Heart left ventricle (tissue), 13 donors: ENCODE data around the gene ODAD4.
"Not testable (repeated sequence)": the region's sequence is repeated elsewhere in the genome, so short reads cannot be mapped to it uniquely, and the experiment has no call there.

Experiments used
- CTCF ChIP-seq, 12 donors: fragments of 200-600 bp; sonication (generic) in 4 of 12; IDR thresholded peaks; one replicate each; pipeline versions ENCODE4 v1.5.0 to v1.8.0; 2018 to 2022; ENCODE audit warnings: antibody characterized with exemption in 12 of 12, mild to moderate bottlenecking in 5 of 12
- POLR2A ChIP-seq, 2 donors: fragments of 450-650 bp; IDR thresholded peaks; one replicate each; pipeline ENCODE4 v1.6.1; 2017; ENCODE audit warnings: antibody characterized with exemption in 2 of 2, mild to moderate bottlenecking in 2 of 2, moderate library complexity in 2 of 2
- donor health status: ischemic (EF 13 %, LVEDD 7.1; RV severe dilation, severe dysfunction).
- donor health status: DM: no; HTN: yes; CAD: no.
- donor health status: DM: no; HTN: no; CAD: no.
- donor health status: ischemic (EF 25% LVEDD 6.9; RV normal size, moderate dysfunction).
- donor health status: ischemic (EF 25% LVEDD 5.7; RV mildly dilated, moderate dysfunction).
- donor health status: ischemic (EF 35%, LVEDD 5.7; RV mildly dilated, moderate dysfunction).
- donor health status: nonischemic (EF 11% LVEDD 7.7; RV severe dilation, severe dysfunction).
- donor health status: DM: yes; HTN: yes; CAD: no.
- donor health status: PGD.
- donor health status: ischemic (EF 29% LVEDD 5.4; RV normal size, mild dysfunction).
- donor health status: nonischemic (EF 23%, LVEDD 6.1; RV moderate dilation, normal function).

GRCh38 chr17:41930833-41931156 lies 378 bp downstream of the ODAD4 start:
- TF ChIP-seq CTCF, POLR2A (IDR thresholded peaks at IDR 0.05): not testable (repeated sequence)
